Fibroblast of peridontal ligament (primary cell): ENCODE results near the gene JAZF1.

Experiments
- DNase-seq: peaks from one replicate; pipeline ENCODE4 v3.0.0-alpha.2; 2010; ENCODE audit errors: extremely low read depth

The JAZF1 gene

DNA sequence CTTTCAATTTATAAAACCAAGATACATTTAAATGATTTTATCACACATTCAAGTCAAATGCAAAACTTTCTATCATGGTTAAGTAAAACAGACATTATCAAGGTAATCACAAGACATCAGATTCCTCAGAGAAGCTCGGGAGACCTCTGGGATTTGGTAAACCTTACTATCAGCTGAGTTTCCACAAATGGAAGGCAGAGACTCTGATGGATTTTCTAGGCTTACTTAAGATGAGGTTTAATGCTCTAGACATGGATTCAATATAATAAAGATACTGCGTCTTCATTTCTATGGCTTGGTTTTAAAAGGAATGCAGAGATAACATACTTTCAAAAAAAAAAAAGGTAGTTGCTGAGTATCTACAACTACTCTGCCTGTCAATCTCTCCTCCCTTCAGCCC lies 171.7 kb downstream of the JAZF1 start:
- DNase-seq: no peak

DNA sequence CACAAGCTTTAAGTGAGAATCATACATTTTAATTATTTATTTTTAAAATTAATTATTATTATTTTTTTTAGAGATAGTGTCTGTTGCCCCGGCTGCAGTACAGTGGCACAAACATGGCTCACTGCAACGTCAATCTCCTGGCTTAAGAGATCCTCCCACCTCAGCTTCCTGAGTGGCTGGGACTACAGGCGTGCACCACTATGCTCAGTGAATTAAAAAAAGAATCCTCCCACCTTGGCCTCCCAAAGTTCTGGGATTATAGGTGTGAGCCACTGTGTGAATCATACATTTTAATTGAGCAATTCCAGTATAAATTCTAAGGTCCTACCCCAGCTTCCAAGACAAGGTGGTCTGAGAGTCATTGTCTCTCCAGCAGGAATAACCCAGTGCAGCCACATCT lies 172.4 kb downstream of the JAZF1 start:
- no peak for DNase-seq

DNA sequence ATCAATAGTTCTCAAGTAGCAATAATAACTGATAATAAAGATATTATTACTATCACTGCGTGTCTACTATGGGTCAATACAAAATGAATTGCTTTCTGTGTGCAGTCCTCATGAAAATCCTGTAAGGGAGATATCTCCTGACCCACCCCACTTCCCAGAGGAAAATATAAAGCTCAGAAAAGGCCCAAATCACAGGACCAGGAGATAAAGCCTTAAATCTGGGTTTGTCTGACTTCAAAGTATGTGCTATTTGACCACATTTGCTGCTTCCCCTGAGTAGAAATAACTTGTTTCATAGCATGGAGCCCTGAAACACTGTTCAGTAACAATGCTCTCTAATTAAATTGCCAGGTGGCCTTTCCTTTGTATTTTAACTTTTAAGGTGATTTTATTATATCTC lies 174.1 kb downstream of the JAZF1 start:
- no peak for DNase-seq

DNA sequence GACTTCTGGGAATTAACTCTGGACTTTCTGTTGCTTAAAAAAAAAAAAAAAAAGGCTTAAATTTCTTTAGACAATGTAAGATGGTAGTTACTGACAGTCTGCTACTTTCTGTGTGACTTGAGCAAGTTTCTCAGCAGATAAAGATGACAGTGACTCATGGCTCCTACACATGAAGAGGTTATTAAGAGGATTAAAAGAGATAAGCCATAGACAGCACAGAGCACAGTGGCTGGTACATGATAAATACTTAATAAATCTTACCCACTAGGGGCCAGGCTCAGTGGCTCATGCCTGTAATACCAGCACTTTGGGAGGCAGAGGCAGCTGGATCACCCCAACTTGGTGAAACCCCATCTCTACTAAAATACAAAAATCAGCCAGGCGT lies 174.8 kb downstream of the JAZF1 start:
- no peak for DNase-seq

DNA sequence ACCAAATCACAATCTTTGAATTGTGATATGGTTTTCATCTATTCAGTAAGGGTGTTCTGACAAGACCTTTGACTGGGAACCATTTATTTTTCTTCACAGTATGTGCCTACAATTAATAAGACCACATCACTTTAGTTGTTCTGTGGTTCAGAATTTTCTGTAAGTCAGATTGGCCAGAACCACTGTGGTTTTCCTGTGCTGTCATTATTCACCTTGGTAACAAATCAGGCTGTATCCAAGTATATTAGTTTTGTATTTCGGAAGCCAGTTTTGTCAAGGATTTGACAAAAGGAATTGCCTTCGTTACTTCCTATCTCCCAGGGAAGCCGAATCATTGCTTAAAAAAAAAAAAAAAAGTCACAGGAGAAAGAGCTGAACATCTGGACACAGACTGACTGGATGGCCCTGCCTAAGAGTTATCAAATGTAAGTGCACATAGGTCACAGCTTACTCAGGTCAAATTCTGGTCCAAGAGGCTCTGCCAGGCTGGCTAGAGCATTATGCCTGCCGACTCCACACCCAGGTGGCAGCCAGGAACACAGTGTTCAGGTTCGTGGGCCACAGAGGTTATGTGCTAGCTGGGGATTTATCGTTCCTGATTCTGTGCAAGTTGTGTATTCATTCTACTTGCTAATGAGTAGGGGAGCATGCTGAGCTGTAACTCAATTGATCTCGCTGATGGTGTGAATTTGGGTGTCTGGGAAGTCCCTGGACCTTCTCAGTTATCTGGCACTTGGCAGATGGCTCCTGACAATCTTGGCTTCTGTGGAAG lies 175.3 kb downstream of the JAZF1 start:
- DNase-seq: no peak

DNA sequence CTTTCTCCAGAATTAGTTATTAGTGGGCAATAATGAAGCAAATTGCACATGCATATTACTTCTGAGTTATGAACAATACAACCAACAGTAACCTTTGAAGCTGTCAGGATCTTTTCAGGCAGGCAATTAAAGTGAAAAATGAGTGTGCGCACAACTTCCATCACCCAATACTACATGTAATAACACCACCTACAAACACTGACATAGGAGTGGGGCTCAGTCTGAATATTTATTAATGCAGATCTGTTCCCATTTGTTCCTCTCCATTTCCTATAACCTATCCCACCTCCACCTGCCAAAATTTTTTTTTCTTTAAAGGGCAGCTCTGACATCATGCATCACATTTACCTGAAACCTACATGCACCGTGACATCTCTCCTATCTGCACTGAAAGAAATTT lies 177.2 kb downstream of the JAZF1 start:
- DNase-seq: no peak

DNA sequence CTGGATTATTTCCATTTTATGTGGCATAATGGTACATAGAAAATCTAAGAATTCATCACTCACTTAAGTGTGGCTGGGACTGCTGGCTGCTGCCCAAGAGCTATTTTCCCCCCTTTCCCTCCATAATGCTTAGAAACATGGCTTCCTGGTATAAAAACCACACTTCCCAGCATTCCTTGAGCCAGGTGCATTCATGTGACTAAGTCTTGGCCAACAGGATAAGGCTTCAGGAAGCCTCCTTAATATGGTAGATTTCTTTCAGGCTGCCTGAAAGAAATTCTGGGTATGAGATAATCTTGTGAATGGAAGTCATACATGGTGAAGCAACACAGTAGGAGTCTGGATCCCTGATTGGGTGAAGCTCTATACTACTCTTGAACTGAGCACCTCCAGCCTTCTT lies 178.0 kb downstream of the JAZF1 start:
- DNase-seq: no peak

DNA sequence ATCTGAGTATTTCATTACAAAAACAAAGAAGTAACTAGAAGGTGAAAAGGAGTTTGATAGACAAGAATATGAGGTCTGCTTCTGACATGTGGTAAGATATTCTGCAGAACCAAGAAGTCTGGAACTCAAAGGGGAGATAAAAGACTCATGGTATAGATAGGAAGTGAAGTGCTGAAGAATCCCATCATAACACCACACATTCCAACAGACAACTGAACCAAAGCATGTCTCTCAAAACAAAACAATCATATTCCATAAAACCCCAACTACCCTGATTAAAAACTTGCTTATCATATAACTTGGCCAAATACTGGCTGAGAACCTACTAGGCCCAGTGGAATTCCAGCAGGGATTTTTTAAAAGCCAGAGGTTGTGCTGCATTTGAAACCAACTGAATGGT lies 178.7 kb downstream of the JAZF1 start:
- no peak for DNase-seq

DNA sequence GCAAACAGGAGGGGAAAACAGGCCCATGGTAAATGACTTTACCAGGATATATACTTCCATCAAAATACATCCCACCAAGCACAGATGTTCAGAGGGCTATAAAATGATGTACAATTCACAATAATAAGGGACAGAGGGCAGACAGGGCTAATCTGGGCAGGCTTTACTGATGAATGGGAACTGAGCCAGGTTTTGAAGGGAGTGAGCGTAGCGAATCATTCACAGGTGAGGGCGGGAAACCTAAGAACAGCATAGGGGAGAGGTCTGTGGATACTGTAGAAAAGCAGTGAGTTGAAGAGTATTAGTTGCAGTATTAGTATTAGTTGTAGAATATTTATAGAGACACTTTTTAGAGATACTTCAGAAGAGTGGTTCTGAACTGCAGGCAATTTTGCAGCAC lies 180.8 kb downstream of the JAZF1 start:
- no peak for DNase-seq

DNA sequence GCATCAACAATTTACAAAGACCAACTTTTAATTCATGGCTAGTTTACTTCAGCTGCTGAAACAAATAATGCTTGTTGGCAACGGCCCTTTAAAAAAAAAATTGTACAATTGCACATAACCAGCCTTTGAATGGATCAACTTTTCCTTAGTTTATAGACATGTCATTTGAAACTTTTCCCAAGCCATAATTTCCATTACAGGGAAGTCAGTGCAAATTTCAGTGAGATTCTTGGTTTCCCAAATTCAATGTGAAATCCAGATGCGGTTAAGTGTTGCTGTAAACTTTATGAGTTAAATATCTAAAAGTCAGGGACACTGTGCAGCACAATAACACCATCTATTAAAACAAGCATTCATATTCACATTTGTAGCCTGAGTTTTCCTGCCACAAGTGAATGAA lies 182.2 kb downstream of the JAZF1 start:
- peak; percentile 71 for DNase-seq

DNA sequence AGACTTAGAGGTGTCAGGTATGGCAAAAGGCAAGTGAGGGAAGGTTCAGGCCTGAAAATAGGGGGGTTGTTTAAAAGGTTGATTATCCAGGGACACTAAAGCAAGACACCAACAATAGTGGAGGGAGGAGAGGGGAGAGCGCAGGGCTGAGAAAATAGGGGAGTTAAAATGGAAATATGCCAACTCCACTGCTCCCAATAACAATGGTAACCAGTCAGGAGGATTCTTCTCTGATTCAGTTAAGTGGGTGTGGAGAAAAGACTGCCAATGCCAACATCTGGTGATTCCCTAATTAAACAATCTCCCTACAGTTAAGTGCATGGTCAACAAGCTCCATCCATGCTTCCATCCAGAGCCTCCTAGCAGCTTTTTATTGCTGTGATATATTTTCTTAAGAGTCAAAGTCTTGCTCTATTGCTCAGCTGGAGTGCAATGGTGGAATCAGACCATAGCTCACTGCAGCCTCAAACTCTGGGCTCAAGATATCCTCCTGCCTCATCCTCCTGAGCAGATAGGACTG lies 183.3 kb downstream of the JAZF1 start:
- no peak for DNase-seq

DNA sequence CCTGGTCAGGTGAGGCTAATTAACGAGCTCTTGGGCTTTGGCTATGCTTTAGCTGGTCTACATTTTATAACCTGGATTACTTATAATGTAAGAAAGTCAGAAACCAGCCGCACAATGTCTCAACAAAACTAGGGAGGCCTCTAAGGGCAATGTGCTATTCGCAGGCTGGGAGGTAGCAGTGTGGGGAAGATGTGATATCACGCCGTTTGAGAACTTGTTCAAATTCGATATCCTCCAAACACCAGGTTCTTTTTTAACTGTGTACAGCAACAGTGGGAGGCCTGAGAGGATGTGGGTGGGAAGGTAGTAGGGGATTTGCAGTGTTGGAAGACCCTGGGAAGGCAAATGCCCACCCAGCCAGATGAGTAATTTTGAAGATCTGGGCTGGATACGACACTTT lies 184.5 kb downstream of the JAZF1 start:
- DNase-seq: no peak

DNA sequence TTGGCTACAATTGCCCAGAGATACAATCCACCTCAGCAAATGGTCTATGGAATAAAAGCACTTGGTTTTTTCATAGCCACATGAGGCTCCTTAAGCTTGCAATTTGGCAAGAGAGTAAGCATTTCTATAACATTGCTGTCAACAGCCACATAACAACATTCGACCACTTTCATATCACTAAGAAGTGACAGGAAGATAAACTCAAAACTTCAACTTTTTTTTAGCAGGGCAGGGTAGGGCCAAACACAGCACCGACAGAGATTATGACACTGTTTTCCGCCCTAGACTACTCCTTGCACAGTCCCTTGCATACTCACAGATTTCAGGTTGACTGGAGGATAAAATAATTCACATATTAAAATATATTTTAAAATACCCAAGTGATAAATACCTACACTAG lies 185.4 kb downstream of the JAZF1 start:
- no peak for DNase-seq

DNA sequence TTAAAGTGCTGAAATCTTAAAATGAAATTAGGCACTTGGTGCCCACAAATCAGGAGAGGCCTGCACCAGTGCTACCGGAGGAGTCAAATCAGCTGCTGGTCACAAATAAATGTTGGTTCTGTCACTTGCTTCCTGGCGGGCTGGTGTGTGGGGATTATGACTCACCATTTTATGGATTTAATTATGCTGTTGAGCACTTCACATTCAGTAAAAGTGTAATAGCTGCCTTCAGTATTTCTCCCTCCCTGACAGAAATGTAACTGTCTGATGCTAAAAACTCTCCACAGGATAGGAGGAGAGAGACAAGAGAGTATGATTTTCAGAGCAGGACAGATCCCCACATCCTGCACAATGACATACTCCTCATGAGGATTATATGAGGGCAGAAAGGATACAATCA lies 186.0 kb downstream of the JAZF1 start:
- DNase-seq: peak; percentile 39

DNA sequence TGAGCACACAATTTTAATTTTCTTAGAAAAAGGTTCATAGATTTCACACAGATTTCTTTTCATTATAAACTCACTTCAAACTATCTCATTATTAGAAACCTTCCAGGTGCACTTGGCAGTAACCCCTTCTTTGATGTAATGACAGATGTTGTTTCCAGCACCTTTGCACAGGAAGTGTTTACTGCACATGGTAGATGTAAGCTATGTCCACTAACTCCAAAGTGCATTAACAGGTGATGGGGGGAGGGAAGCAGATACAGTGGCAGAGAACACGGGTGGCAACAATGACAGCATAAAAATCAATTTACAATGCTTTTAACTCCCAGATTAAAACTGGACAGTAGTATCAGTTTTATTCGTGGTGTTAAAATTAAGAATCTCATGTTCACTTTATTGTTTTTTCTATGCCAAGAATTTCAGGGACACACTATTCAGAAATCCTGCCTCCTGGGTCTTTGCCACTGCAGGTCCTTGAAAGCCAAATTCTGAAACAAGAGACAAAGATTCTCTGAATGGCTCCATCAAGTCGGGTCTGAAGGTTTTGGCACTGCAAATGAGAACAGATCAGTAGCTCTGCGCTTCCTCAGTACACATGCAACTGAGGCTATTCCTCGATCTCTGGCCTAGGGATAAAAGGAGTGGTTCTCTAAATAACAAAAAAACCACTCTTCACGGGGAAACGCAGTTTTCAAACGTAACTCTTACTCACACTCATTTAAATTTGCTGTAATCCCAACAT lies 187.7 kb downstream of the JAZF1 start:
- no peak for DNase-seq

DNA sequence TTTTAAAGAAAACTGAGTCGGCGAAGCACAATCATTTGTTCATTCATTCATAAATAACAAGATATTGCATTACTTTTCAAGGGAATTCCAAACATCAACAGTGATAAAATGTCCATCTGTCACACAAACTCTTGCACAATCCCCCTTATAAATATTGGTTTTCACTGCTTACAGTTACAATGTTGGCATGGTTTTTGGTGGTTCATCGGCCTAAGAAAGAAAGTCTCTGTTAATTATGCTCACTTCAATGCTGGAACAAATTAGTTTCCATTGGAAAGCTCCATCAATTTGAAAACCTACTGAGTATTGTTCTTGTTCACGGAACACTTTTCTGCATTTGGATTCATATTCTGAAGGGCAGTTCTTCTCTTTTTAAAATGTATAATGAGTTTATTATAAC lies 188.5 kb downstream of the JAZF1 start:
- peak; percentile 68 for DNase-seq

DNA sequence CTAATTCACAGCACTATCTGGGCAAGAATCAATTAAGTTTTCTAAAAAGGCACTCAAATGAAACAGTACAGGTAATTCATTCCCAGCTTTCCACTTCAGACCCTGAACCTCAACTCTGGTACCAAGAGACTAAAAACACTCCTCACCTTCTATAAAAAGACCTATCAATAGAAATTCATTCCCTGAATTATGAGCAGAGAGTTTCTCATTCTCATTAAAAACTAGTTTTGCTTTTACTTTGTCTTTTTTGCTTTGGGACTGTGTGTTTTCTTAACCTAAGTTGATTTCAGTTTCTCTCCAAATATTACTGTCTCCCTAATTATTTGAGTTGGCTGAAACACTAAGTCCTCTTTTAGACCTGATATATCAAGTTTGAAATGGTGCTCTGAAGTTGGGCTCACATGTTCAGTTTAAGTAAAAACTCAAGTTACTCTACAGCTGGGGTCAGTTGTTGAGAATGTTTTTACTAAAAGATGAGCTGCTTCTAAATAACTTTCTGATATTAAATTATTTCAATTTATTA lies 189.5 kb downstream of the JAZF1 start:
- DNase-seq: no peak

DNA sequence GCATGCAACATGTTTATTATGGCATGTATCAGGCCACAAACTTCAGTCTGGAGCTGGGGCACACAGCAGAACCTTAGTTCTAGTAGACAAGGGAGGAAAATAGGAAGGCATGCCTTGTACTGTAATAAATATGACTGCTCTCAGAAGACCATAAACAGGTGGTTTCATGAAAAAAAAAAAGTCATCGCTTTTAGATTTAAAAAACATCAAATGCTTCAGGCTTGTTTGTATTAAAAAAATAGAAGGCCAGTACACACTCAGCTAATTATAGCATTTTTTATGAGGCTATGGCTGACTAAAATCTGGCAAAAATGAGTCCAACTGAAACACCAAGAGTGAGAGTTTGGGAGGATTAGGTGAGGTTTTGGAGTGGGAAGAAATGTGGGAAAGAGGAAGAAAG lies 204.1 kb downstream of the JAZF1 start:
- no peak for DNase-seq

DNA sequence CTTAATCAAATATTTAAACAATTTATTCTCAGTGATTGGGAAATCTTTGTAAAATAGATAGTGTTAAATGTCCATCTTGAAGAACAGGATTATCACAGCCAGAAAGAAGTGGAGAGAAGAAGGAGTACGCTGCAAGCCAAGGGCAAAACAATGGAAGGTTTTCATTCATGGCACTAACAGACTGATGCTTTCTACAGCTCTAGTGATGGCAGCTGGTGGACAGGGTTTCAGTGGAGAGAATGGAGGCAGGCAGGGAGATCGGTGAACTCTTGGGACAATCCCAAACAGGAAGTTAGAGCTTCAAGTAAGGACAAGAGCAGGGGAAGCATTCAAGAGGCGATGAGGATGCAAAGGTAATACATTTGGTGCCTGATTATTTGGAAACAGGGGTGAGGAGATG lies 207.0 kb downstream of the JAZF1 start:
- DNase-seq: no peak

DNA sequence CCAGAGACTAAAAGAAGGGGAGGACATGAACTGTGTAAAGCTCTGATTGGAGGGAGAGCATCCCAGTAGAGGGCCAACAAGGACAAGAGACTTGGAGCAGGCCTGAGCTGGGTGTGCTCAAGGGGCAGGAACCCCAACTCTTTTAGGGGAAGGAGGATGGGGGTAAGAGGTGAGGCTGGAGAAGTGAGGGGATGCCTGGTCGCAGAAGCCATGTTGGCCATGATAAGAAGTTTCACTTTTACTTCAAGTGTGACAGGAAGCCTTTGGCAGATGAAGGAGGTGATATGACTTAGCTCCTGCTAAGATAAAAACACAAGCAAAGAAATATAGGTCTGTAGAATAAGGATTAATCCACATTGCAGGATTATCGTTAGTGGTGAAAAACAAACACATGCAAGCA lies 208.3 kb downstream of the JAZF1 start:
- no peak for DNase-seq

DNA sequence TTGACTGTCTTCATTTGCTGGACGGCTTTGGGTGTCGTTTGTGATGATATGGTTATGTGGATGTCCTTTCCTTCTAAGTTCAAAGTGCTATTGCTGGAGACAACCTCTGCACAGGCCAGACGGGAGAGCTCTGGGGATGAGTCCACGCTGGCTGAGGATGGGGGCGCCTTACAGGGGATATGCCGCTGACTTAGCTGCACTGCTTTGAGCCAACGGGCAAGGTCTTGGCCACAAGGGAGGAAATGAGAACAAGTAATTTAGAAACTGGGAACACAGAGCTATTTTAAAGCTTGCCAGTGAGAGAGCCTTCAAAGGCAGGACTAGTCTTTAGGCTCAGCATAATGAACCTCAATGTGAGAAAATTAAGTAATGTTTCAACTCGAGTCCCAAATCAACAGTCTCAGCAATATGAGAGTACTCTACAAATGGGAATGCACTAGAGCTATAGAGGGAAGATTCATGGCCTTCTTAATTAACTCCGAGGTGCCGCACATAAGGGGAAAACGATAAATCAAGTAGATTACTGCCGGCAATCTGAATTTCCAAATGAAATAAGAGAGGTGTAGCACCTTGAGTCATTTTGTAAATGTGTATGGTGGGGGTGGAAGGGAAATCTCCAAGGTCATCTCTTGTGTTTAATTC lies 209.3 kb downstream of the JAZF1 start:
- DNase-seq: no peak

DNA sequence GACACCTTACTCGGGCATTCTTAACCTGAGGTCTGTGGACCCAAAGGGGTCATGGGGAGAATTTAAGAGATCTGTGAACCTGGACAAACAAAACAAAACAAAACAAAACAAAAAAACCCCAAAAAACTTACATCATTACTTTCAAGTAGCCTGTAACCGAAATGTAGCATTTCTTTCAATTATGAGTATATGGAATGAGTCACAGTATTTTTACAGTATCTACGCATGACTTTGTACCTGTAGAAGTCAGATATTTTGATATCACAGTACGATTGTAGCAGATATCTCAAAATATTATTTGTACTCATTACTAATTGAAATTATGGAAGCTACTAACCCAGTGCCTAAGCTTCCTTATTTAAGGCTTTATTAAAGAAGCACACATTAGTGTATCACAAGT lies 210.2 kb downstream of the JAZF1 start:
- no peak for DNase-seq

DNA sequence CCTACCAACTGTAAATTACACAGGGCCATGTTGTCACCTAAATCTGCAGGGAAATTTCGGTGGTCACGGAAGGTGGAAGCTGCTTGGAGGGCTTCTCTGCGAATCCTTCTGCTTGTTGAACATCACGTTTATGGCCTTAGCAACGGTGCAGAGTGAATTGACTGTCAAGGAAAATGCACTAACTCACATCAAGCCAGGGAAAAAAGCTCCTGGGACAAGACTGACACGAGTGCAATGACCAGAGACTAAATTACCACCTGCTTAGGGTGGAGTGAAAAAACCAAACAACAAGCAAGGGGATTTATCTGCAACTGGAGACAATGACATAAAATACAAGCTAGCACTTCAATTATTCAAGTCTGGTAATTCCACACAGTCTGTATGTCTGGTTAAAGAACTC lies 211.2 kb downstream of the JAZF1 start:
- no peak for DNase-seq
